GM15510 (cell line): ENCODE measurements around the gene ELFN2.

ENCODE experiments used
- POLR2A ChIP-seq: IDR thresholded peaks from 3 replicates; pipeline ENCODE4 v1.6.1; 2011; ENCODE audit warnings: borderline replicate concordance; ENCODE audit not compliant: insufficient read length; ENCODE audit errors: extremely low read depth

Gene ELFN2

GRCh38 chr22:37419969-37420685 is 7.2 kb downstream of the ELFN2 start:
- no peak for TF ChIP-seq POLR2A

DNA sequence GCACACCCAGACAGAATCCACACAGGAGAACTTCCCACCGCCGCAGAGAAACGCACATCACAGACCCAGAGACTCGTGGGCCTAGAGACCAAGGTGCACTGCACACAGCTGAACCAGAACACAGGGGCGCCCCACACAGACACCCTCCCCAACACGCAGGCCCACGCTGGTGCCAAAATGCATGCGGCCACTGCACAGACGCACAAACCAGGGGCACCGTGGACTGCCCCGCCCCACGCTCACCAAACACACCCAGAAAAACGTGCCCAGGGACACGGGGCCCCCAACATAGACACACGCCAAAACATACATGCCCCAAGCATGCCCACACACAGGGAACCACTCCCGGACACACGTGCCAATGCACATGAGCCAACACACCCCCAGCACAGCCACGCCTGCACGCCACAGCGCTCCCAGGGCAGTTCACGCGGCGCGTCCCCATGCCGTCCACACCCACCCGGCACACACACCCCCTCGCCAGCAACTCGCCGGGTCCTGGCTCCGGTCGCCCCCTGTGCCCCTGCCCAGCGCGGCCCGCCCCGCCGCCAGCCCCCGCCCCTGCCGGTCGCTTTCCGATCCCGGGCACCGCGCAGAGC is 7.8 kb downstream of the ELFN2 start:
- no peak for TF ChIP-seq POLR2A

DNA sequence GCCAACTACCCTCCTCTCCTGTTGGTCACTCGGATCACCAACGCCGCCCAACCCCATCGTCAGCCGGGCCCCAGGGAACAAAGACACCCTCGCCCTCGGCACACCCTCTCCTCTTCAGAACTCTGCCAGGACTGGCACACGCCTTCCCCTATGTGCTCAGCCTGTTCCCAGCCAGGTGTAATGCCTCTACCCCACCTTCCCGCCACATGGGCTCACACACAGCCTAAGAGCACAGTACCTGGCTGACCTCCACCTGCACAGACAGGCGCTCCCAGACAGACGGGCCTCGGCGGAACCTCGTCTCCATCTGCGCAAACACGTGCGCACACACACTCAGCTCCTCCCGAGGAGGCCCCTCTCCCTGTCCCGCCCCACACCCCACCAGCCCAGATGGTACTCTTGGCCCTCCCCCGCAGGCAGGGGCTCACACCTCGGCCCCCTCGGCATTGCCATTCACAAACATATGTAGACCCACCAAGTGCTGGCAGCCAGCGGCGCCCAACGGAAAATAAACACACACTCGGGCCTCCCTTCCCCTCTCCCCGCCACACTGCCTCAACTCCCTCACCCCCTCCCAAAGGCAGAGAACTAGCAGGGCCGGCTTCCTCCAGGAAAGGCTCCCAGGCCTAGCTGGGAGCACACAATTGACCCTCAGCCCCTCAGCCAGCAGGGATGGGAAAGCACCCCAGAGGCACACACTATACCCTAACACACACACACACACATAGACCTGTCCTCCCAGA is 8.5 kb downstream of the ELFN2 start:
- TF ChIP-seq POLR2A: no peak

- no peak for TF ChIP-seq POLR2A
These were observed 9.5 kb downstream of the ELFN2 start for GRCh38 chr22:37417677-37418348.

DNA sequence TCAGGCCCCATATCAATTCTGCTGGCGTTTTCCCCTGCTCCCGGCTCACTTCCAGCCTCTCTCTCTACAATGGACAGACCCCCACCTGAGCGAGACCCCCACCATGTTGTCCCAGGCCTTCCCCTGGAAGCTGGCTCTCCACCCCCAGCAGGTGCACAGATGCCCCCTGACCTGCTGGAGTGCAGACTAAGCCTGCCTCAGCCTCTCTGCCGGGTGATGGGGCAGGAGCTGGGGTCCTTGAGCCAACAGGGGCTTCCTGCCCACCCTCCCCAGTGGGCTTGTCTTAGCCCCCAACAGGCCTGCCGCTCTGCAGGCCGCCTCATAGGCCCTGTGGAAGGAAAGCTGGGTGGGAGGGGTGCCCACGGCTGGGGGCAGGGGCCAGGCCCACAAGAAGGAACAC is 10.0 kb downstream of the ELFN2 start:
- TF ChIP-seq POLR2A: no peak

GRCh38 chr22:37416827-37417226 is 10.5 kb downstream of the ELFN2 start:
- TF ChIP-seq POLR2A: no peak

- no peak for TF ChIP-seq POLR2A
These were observed 10.9 kb downstream of the ELFN2 start for GRCh38 chr22:37416389-37416788.

- TF ChIP-seq POLR2A: no peak
These were observed 12.1 kb downstream of the ELFN2 start for GRCh38 chr22:37415210-37415609.

DNA sequence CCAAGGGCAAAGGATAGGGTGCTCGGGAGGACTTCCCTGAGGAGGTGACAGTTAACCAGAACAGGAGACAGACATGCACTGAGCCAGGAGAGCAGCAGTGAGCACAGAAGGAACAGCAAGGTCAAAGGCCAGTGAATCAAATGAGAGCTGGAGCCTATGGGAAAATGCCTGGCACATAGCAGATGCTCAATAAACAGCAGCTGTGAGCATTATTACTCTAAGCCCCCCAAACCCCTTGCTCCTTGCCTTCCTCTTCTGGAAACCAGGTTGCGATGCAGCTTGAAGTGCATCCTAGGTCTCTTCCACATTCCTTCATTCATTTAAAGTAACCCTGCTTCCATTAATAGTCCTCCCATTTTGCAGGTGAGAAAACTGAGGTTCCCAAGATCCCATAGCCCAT is 13.0 kb downstream of the ELFN2 start:
- no peak for TF ChIP-seq POLR2A

DNA sequence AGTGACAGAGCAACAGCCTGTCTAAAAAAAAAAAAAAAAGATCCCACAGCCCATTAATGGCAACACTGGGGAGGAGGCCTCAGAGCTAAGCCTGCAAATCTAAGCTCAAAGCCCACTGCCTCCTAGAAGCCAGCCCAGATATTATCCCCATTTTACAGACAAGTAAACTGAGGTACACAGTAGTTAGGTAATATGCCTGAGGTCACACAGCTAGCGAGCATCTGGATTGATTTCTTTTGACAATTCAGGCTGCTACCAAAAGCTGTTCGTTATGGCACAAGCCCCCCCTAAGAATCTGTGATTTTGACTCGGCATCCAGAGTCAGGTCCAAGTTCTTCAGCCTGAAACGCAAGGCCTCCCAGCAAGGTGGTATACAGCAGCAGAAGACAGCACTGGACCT is 13.7 kb downstream of the ELFN2 start:
- no peak for TF ChIP-seq POLR2A

- TF ChIP-seq POLR2A: no peak
These were observed 14.6 kb downstream of the ELFN2 start for GRCh38 chr22:37412495-37413250.

- no peak for TF ChIP-seq POLR2A
These were observed 15.6 kb downstream of the ELFN2 start for GRCh38 chr22:37411655-37412054.

GRCh38 chr22:37410174-37411055 is 16.9 kb downstream of the ELFN2 start:
- no peak for TF ChIP-seq POLR2A
